HEK293 (cell line): ENCODE measurements around the gene TPRN.

ENCODE experiments used
- CTCF ChIA-PET: fragments of 350-600 bp; formaldehyde crosslinking; extraction: SDS; loops from one replicate; lab custom pipeline; 2021; ENCODE audit warnings: antibody characterized with exemption; lab: Yijun Ruan, JAX
- POLR2A ChIA-PET: fragments of 300-600 bp; formaldehyde crosslinking; extraction: SDS; loops from one replicate; lab custom pipeline; 2020; ENCODE audit warnings: antibody characterized with exemption, inconsistent platforms; lab: Yijun Ruan, JAX
- H3K27ac ChIP-seq: fragments of 200-500 bp; sonication (Bioruptor generic); 2 replicates; pipeline ENCODE4 v1.5.1; 2014; ENCODE audit warnings: low read depth, low read length, control low read depth, inconsistent platforms; ENCODE audit errors: extremely low read depth
- H3K36me3 ChIP-seq, 2 experiments: fragments of 200-500 bp in 1 of 2; sonication (Bioruptor generic) in 1 of 2; 1 replicate in 1 of 2; 2 replicates in 1 of 2; pipeline ENCODE4 v1.5.1; 2014 to 2017; ENCODE audit warnings: inconsistent platforms in 2 of 2, low read length in 2 of 2; ENCODE audit not compliant: control insufficient read depth in 2 of 2, insufficient read depth in 1 of 2
- H3K4me1 ChIP-seq: fragments of 200-500 bp; sonication (Bioruptor generic); 2 replicates; pipeline ENCODE4 v1.5.1; 2014; ENCODE audit warnings: mild to moderate bottlenecking, low read length, inconsistent platforms; ENCODE audit not compliant: control insufficient read depth, insufficient read depth
- H3K4me3 ChIP-seq: 2 replicates; pipeline ENCODE4 v1.5.1; 2011; ENCODE audit warnings: low read depth, mild to moderate bottlenecking, control low read depth, low read length, moderate library complexity
- H3K9me3 ChIP-seq: fragments of 200-500 bp; sonication (Bioruptor generic); 2 replicates; pipeline ENCODE4 v1.5.1; 2014; ENCODE audit warnings: low read depth, low read length, inconsistent platforms; ENCODE audit not compliant: control insufficient read depth, insufficient read depth
- INSM2 ChIP-seq: fragments of 450-650 bp; formaldehyde crosslinking; IDR thresholded peaks from 2 replicates; pipeline ENCODE4 v1.5.1; 2016; ENCODE audit warnings: missing biosample characterization, missing genetic modification characterization
- KLF10 ChIP-seq: fragments of 450-650 bp; IDR thresholded peaks from 2 replicates; pipeline ENCODE4 v1.5.1; 2018; ENCODE audit warnings: missing biosample characterization, mild to moderate bottlenecking, missing genetic modification characterization
- KLF9 ChIP-seq: fragments of 450-650 bp; formaldehyde crosslinking; IDR thresholded peaks from 2 replicates; pipeline ENCODE4 v1.5.1; 2016; ENCODE audit warnings: missing biosample characterization, missing genetic modification characterization, low read depth
- MZF1 ChIP-seq: fragments of 450-650 bp; formaldehyde crosslinking; IDR thresholded peaks from 2 replicates; pipeline ENCODE4 v1.5.1; 2017; ENCODE audit warnings: missing biosample characterization, missing genetic modification characterization, borderline replicate concordance
- PRDM10 ChIP-seq: fragments of 450-650 bp; formaldehyde crosslinking; IDR thresholded peaks from 2 replicates; pipeline ENCODE4 v1.5.1; 2016; ENCODE audit warnings: missing biosample characterization, missing genetic modification characterization
- PRDM4 ChIP-seq: fragments of 450-650 bp; formaldehyde crosslinking; IDR thresholded peaks from 2 replicates; pipeline ENCODE4 v1.5.1; 2017; ENCODE audit warnings: missing biosample characterization, missing genetic modification characterization
- SCRT1 ChIP-seq: fragments of 450-650 bp; formaldehyde crosslinking; IDR thresholded peaks from 2 replicates; pipeline ENCODE4 v1.5.1; 2016; ENCODE audit warnings: missing biosample characterization, missing genetic modification characterization, borderline replicate concordance
- ZNF114 ChIP-seq: fragments of 450-650 bp; formaldehyde crosslinking; IDR thresholded peaks from 2 replicates; pipeline ENCODE4 v1.5.0; 2017; ENCODE audit warnings: missing biosample characterization, missing genetic modification characterization
- ZNF132 ChIP-seq: fragments of 450-650 bp; formaldehyde crosslinking; IDR thresholded peaks from 2 replicates; pipeline ENCODE4 v1.5.1; 2017; ENCODE audit warnings: missing biosample characterization, missing genetic modification characterization, borderline replicate concordance
- ZNF175 ChIP-seq: fragments of 450-650 bp; formaldehyde crosslinking; IDR thresholded peaks from 2 replicates; pipeline ENCODE4 v1.5.1; 2016; ENCODE audit warnings: missing biosample characterization, missing genetic modification characterization
- ZNF18 ChIP-seq: fragments of 450-650 bp; formaldehyde crosslinking; IDR thresholded peaks from 2 replicates; pipeline ENCODE4 v1.5.1; 2016; ENCODE audit warnings: missing biosample characterization, missing genetic modification characterization
- ZNF184 ChIP-seq: fragments of 450-650 bp; IDR thresholded peaks from 2 replicates; pipeline ENCODE4 v1.5.1; 2018; ENCODE audit warnings: missing biosample characterization, mild to moderate bottlenecking, missing genetic modification characterization
- ZNF23 ChIP-seq: fragments of 450-650 bp; formaldehyde crosslinking; IDR thresholded peaks from 2 replicates; pipeline ENCODE4 v1.5.1; 2016; ENCODE audit warnings: missing biosample characterization, missing genetic modification characterization, borderline replicate concordance
- ZNF292 ChIP-seq: fragments of 450-650 bp; formaldehyde crosslinking; IDR thresholded peaks from 2 replicates; pipeline ENCODE4 v1.5.1; 2016; ENCODE audit warnings: low read depth, missing biosample characterization, missing genetic modification characterization, borderline replicate concordance
- ZNF394 ChIP-seq: fragments of 450-650 bp; formaldehyde crosslinking; IDR thresholded peaks from 2 replicates; pipeline ENCODE4 v1.5.1; 2016; ENCODE audit warnings: missing biosample characterization, missing genetic modification characterization, mild to moderate bottlenecking, moderate library complexity, borderline replicate concordance
- ZNF416 ChIP-seq: fragments of 450-650 bp; formaldehyde crosslinking; IDR thresholded peaks from 2 replicates; pipeline ENCODE4 v1.5.1; 2016; ENCODE audit warnings: missing biosample characterization, missing genetic modification characterization
- ZNF423 ChIP-seq: fragments of 450-650 bp; formaldehyde crosslinking; IDR thresholded peaks from 2 replicates; pipeline ENCODE4 v1.5.1; 2016; ENCODE audit warnings: missing biosample characterization, missing genetic modification characterization
- ZNF473 ChIP-seq: fragments of 450-650 bp; formaldehyde crosslinking; IDR thresholded peaks from 2 replicates; pipeline ENCODE4 v1.5.1; 2017; ENCODE audit warnings: missing biosample characterization, missing genetic modification characterization
- ZNF521 ChIP-seq: fragments of 450-650 bp; formaldehyde crosslinking; IDR thresholded peaks from 2 replicates; pipeline ENCODE4 v1.5.1; 2017; ENCODE audit warnings: missing biosample characterization, mild to moderate bottlenecking, missing genetic modification characterization
- ZNF544 ChIP-seq: fragments of 450-650 bp; formaldehyde crosslinking; IDR thresholded peaks from 2 replicates; pipeline ENCODE4 v1.5.0; 2017; ENCODE audit warnings: missing biosample characterization, missing genetic modification characterization
- ZNF600 ChIP-seq: fragments of 450-650 bp; formaldehyde crosslinking; IDR thresholded peaks from 2 replicates; pipeline ENCODE4 v1.5.1; 2016; ENCODE audit warnings: missing biosample characterization, missing genetic modification characterization
- ZNF624 ChIP-seq: fragments of 450-650 bp; formaldehyde crosslinking; IDR thresholded peaks from 2 replicates; pipeline ENCODE4 v1.5.1; 2017; ENCODE audit warnings: missing biosample characterization, missing genetic modification characterization
- ZNF658 ChIP-seq: fragments of 450-650 bp; formaldehyde crosslinking; IDR thresholded peaks from 2 replicates; pipeline ENCODE4; 2016; ENCODE audit warnings: missing biosample characterization, missing genetic modification characterization
- ZNF670 ChIP-seq: fragments of 450-650 bp; formaldehyde crosslinking; IDR thresholded peaks from 2 replicates; pipeline ENCODE4 v1.5.1; 2016; ENCODE audit warnings: missing biosample characterization, missing genetic modification characterization, low read depth
- ZNF707 ChIP-seq: fragments of 450-650 bp; formaldehyde crosslinking; IDR thresholded peaks from 2 replicates; pipeline ENCODE4 v1.5.1; 2016; ENCODE audit warnings: missing biosample characterization, missing genetic modification characterization
- ZNF768 ChIP-seq: fragments of 450-650 bp; formaldehyde crosslinking; IDR thresholded peaks from 2 replicates; pipeline ENCODE4 v1.5.1; 2018; ENCODE audit warnings: missing biosample characterization, mild to moderate bottlenecking, missing genetic modification characterization
- ZSCAN16 ChIP-seq: fragments of 450-650 bp; formaldehyde crosslinking; IDR thresholded peaks from 2 replicates; pipeline ENCODE4 v1.5.1; 2016; ENCODE audit warnings: missing biosample characterization, missing genetic modification characterization
- ZXDB ChIP-seq: fragments of 450-650 bp; formaldehyde crosslinking; IDR thresholded peaks from 2 replicates; pipeline ENCODE4 v1.5.1; 2016; ENCODE audit warnings: missing biosample characterization, missing genetic modification characterization

Gene TPRN

GRCh38 chr9:137200311-137201204, at the start of gene TPRN:
TPRN (minus strand) TSS chr9:137200741; CDS start chr9:137200711, 30 bp downstream.
- peaks cover 9% of the 10 kb centered on the region for H3K4me1 ChIP-seq
- peaks cover 0 to 3% of the 10 kb centered on the region in 2 experiments; a peak in 1 of 3 replicates for H3K36me3 ChIP-seq
- ChIA-PET CTCF (interaction anchor here (0.6 to 1.1 kb wide), 7 partner anchors 12 to 412 kb away, joined by 3 to 5 read pairs (median 3); partner anchors contain the start of genes ANAPC2, RNF224 and SSNA1), POLR2A (interaction anchor here (0.6 to 16.6 kb wide), 30 partner anchors 9 to 529 kb away, joined by 3 to 304 read pairs (median 5); partner anchors contain the start of genes ANAPC2, CYSRT1, GRIN1 and MAN1B1)
- H3K27ac ChIP-seq: peak within 1 kb of the TSS; percentile 57; the same call in 1 of the 2 replicates
- peak within 1 kb of the TSS; percentile 86 for H3K4me3 ChIP-seq
- H3K9me3 ChIP-seq: no peaks in the 10 kb centered on the region
- TF ChIP-seq ZNF18 (tag by site-specific recombination) (no peak), MZF1 (no peak), ZXDB (tag by site-specific recombination) (peak; percentile 96), ZNF114 (no peak), KLF10 (tag by site-specific recombination) (peak; percentile 99), ZNF23 (no peak), KLF9 (tag by site-specific recombination) (peak; percentile 88), ZNF544 (tag by site-specific recombination) (no peak), ZNF768 (tag by site-specific recombination) (no peak), PRDM4 (tag by site-specific recombination) (no peak), ZNF473 (tag by site-specific recombination) (no peak), SCRT1 (tag by site-specific recombination) (no peak), ZNF184 (no peak), INSM2 (tag by site-specific recombination) (no peak), ZNF292 (tag by site-specific recombination) (no peak), ZSCAN16 (tag by site-specific recombination) (no peak), ZNF416 (tag by site-specific recombination) (no peak), ZNF707 (tag by site-specific recombination) (no peak), ZNF132 (tag by site-specific recombination) (no peak), PRDM10 (tag by site-specific recombination) (no peak), ZNF521 (no peak), ZNF394 (no peak), ZNF423 (tag by site-specific recombination) (peak; percentile 64; the same call in 1 of the 2 replicates), ZNF600 (tag by site-specific recombination) (0 out of 2 replicates have a peak, but pooled peaks have one; percentile 12), ZNF670 (tag by site-specific recombination) (no peak), ZNF658 (tag by site-specific recombination) (no peak), ZNF175 (no peak), ZNF624 (no peak)
